ENCODE data around the gene UPK3B.
"Not testable (repeated sequence)": the region's sequence is repeated elsewhere in the genome, so short reads cannot be mapped to it uniquely, and the experiment has no call there.

DNA sequence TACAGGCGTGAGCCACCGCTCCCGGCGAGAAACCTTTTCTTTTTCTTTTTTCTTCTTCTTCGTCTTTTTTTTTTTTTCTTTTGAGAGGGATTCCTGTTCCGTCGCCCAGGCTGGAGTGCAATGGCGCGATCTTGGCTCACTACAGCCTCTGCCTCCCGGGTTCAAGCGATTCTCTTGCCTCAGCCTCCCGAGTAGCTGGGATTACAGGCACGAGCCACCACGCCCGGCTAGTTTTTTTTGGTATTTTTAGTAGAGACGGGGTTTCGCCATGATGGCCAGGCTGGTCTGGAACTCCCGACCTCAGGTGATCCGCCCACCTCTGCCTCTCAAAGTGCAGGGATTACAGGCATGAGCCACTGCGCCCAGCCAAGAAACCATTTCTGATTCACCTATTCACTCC is 49.6 kb upstream of the UPK3B start:
- TF ChIP-seq, protein P1, sequence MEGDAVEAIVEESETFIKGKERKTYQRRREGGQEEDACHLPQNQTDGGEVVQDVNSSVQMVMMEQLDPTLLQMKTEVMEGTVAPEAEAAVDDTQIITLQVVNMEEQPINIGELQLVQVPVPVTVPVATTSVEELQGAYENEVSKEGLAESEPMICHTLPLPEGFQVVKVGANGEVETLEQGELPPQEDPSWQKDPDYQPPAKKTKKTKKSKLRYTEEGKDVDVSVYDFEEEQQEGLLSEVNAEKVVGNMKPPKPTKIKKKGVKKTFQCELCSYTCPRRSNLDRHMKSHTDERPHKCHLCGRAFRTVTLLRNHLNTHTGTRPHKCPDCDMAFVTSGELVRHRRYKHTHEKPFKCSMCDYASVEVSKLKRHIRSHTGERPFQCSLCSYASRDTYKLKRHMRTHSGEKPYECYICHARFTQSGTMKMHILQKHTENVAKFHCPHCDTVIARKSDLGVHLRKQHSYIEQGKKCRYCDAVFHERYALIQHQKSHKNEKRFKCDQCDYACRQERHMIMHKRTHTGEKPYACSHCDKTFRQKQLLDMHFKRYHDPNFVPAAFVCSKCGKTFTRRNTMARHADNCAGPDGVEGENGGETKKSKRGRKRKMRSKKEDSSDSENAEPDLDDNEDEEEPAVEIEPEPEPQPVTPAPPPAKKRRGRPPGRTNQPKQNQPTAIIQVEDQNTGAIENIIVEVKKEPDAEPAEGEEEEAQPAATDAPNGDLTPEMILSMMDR (conservative IDR thresholded peaks at IDR 0.05), result not testable (repeated sequence)
- not testable (repeated sequence) for TF ChIP-seq EZH2 (IDR thresholded peaks at IDR 0.05; ENCODE audit: low read depth)

Data from PC-9 (cell line).